SK-N-SH (cell line): ENCODE results near the gene C6orf132. TPM values are rescaled to one million over a fixed set of nuclear protein-coding genes. Genes with fewer than 3 reads are reported as not detected.

Experiments used
- CTCF ChIA-PET: fragments of 300-600, 350-600 bp; formaldehyde crosslinking; extraction: SDS; loops from one replicate; lab custom pipeline; 2021; lab: Yijun Ruan, JAX
- POLR2A ChIA-PET: fragments of 350-600 bp; sonication (Branson Sonifier 250); formaldehyde crosslinking; extraction: SDS; loops from one replicate; lab custom pipeline; 2020; ENCODE audit warnings: antibody characterized with exemption, inconsistent platforms; lab: Yijun Ruan, JAX
- DNase-seq: peaks from one replicate; pipeline ENCODE4 v3.0.0; 2012
- H2AFZ ChIP-seq: fragments of 200-600 bp; sonication (generic); 2 replicates; pipeline ENCODE4 v1.8.1; 2016; ENCODE audit warnings: antibody characterized with exemption, mild to moderate bottlenecking, low read depth
- H3F3A ChIP-seq: fragments of 200-600 bp; sonication (generic); replicated peaks from 2 replicates; pipeline ENCODE3; 2016; ENCODE audit warnings: antibody characterized with exemption, mild to moderate bottlenecking; ENCODE audit not compliant: insufficient read depth
- H3K27ac ChIP-seq, 2 experiments: fragments of 200-500 bp in 1 of 2; fragments of 200-600 bp in 1 of 2; sonication (Bioruptor generic) in 1 of 2; sonication (generic), shearing (Covaris generic) in 1 of 2; 2 replicates each; pipeline versions ENCODE4 v1.5.1 to v1.6.1; 2014 to 2016; ENCODE audit warnings: low read depth in 2 of 2, inconsistent platforms in 1 of 2, low read length in 1 of 2, mild to moderate bottlenecking in 1 of 2, mixed read lengths in 1 of 2
- H3K27me3 ChIP-seq: fragments of 200-600 bp; sonication (generic), shearing (Covaris generic); 2 replicates; pipeline ENCODE4 v1.6.1; 2016; ENCODE audit warnings: mixed run types; ENCODE audit not compliant: insufficient read depth
- H3K36me3 ChIP-seq, 2 experiments: fragments of 200-500 bp in 1 of 2; fragments of 200-600 bp in 1 of 2; sonication (Bioruptor generic) in 1 of 2; sonication (generic) in 1 of 2; replicated peaks in 1 of 2; 2 replicates each; pipeline versions ENCODE3 to v1.5.1; 2014 to 2016; ENCODE audit warnings: low read length in 1 of 2, mild to moderate bottlenecking in 1 of 2; ENCODE audit not compliant: insufficient read depth in 2 of 2, control insufficient read depth in 1 of 2
- H3K4me1 ChIP-seq, 2 experiments: fragments of 200-500 bp in 1 of 2; fragments of 200-600 bp in 1 of 2; sonication (Bioruptor generic) in 1 of 2; sonication (generic), shearing (Covaris generic) in 1 of 2; 2 replicates each; pipeline versions ENCODE4 v1.5.1 to v1.6.1; 2014 to 2016; ENCODE audit warnings: low read depth in 1 of 2, low read length in 1 of 2, mixed run types in 1 of 2; ENCODE audit not compliant: insufficient read depth in 2 of 2, control insufficient read depth in 1 of 2
- H3K4me2 ChIP-seq: fragments of 200-600 bp; sonication (generic), shearing (Covaris generic); 2 replicates; pipeline ENCODE4 v1.6.1; 2017; ENCODE audit warnings: mixed run types
- H3K4me3 ChIP-seq, 2 experiments: fragments of 200-500 bp in 1 of 2; fragments of 200-600 bp in 1 of 2; sonication (Bioruptor generic) in 1 of 2; sonication (generic), shearing (Covaris generic) in 1 of 2; 2 replicates each; pipeline versions ENCODE4 v1.5.1 to v1.8.1; 2014 to 2016; ENCODE audit warnings: low read depth in 2 of 2, inconsistent platforms in 1 of 2, low read length in 1 of 2, mild to moderate bottlenecking in 1 of 2, mixed read lengths in 1 of 2, moderate library complexity in 1 of 2
- H3K79me2 ChIP-seq: fragments of 200-600 bp; sonication (generic); 2 replicates; pipeline ENCODE4 v1.8.1; 2017; ENCODE audit warnings: mild to moderate bottlenecking; ENCODE audit not compliant: insufficient read depth
- H3K9ac ChIP-seq: fragments of 200-600 bp; sonication (generic); 2 replicates; pipeline ENCODE4 v1.6.1; 2017; ENCODE audit warnings: mixed run types
- H3K9me2 ChIP-seq: fragments of 200-600 bp; sonication (generic); 2 replicates; pipeline ENCODE4 v1.6.1; 2017; ENCODE audit warnings: mixed run types
- H3K9me3 ChIP-seq: fragments of 200-600 bp; sonication (generic); 2 replicates; pipeline ENCODE4 v1.6.1; 2017; ENCODE audit warnings: mixed run types, mild to moderate bottlenecking, moderate library complexity
- H4K20me1 ChIP-seq: fragments of 200-600 bp; sonication (generic); 2 replicates; pipeline ENCODE4 v1.6.1; 2017; ENCODE audit warnings: mild to moderate bottlenecking, mixed run types; ENCODE audit not compliant: insufficient read depth
- EP300 ChIP-seq, 2 experiments: IDR thresholded peaks; 2 replicates each; pipeline versions ENCODE4 v1.4.0 to v1.6.1; 2012; ENCODE audit warnings: borderline replicate concordance in 1 of 2, low read depth in 1 of 2, low read length in 1 of 2
- FOSL2 ChIP-seq: IDR thresholded peaks from 2 replicates; pipeline ENCODE4 v1.4.0; 2012; ENCODE audit warnings: low read depth, mild to moderate bottlenecking, moderate library complexity, borderline replicate concordance
- JUND ChIP-seq: IDR thresholded peaks from 2 replicates; pipeline ENCODE4 v1.4.0; 2012
- MEF2A ChIP-seq: IDR thresholded peaks from 2 replicates; pipeline ENCODE4 v1.4.0; 2012; ENCODE audit warnings: low read depth, borderline replicate concordance
- NFIC ChIP-seq: IDR thresholded peaks from 2 replicates; pipeline ENCODE4 v1.4.0; 2012; ENCODE audit warnings: borderline replicate concordance
- RCOR1 ChIP-seq: fragments of 150-350 bp; IDR thresholded peaks from 2 replicates; pipeline ENCODE4 v1.6.1; 2017; ENCODE audit warnings: antibody characterized with exemption, low read length
- RFX5 ChIP-seq: IDR thresholded peaks from 2 replicates; pipeline ENCODE4 v1.6.1; 2012; ENCODE audit warnings: mild to moderate bottlenecking, improper control_type of control experiment, low read length
- TAF1 ChIP-seq: IDR thresholded peaks from 2 replicates; pipeline ENCODE4 v1.6.1; 2012; ENCODE audit warnings: low read depth, mild to moderate bottlenecking, low read length, moderate library complexity, borderline replicate concordance
- WGBS: methylation state at CpG from one replicate; pipeline ENCODE4 v1.1.6; 2017; ENCODE audit warnings: low lambda C conversion rate; 5-methylcytosine and 5-hydroxymethylcytosine counted together
- polyA plus RNA-seq, 3 experiments: library from polyadenylated mRNA; depleted of rRNA; stranded (reverse); fragments of >200 nt; gene quantifications; 2 replicates each; pipeline ENCODE4 v1.2.3, GENCODE V29; 2012
- TF ChIP-seq, protein P1 (sequence below): fragments of 150-350 bp; IDR thresholded peaks from 2 replicates; pipeline ENCODE4 v1.6.1; 2017; ENCODE audit warnings: antibody characterized with exemption, low read length, low read depth, borderline replicate concordance
- TF ChIP-seq, protein P2 (sequence below): fragments of 150-350 bp; IDR thresholded peaks from 2 replicates; pipeline ENCODE4 v1.6.1; 2016; ENCODE audit warnings: mild to moderate bottlenecking, low read depth, low read length

Gene C6orf132
- polyA plus RNA-seq, 1 of the 3 experiments (the other 2 are of a cell fraction) = not detected

DNA sequence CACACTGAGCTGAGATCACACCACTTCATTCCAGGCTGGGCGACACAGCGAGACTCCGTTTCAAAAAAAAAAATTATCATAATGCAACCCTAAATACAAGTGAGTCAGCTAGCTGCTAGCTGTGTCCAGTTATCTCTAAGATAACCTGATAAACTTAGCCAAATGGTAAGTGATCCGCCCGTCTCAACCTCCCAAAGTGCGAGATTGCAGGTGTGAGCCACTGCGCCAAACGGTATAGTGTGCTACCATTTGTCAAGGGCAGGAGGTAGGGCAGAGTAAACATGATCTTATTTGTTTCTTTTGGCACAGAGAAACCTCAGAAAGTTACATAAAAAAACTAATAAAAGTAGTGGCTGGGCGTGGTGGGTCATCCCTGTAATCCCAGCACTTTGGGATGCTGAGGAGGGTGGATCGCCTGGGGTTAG, 4.7 kb upstream of the C6orf132 start:
- no peaks in the 10 kb centered on the region for H3K4me1 ChIP-seq
- no peaks in the 10 kb centered on the region for H3F3A ChIP-seq
- TF ChIP-seq, protein P1, sequence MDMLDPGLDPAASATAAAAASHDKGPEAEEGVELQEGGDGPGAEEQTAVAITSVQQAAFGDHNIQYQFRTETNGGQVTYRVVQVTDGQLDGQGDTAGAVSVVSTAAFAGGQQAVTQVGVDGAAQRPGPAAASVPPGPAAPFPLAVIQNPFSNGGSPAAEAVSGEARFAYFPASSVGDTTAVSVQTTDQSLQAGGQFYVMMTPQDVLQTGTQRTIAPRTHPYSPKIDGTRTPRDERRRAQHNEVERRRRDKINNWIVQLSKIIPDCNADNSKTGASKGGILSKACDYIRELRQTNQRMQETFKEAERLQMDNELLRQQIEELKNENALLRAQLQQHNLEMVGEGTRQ = no peak
- TF ChIP-seq EP300 (IDR thresholded peaks at IDR 0.05; ENCODE audit: borderline replicate concordance in 1 of 2, low read depth in 1 of 2, low read length in 1 of 2) (no peak), FOSL2 (no peak), TAF1 (no peak), MEF2A (no peak), JUND (no peak), RFX5 (no peak), NFIC (no peak), RCOR1 (no peak)
- TF ChIP-seq, protein P2, sequence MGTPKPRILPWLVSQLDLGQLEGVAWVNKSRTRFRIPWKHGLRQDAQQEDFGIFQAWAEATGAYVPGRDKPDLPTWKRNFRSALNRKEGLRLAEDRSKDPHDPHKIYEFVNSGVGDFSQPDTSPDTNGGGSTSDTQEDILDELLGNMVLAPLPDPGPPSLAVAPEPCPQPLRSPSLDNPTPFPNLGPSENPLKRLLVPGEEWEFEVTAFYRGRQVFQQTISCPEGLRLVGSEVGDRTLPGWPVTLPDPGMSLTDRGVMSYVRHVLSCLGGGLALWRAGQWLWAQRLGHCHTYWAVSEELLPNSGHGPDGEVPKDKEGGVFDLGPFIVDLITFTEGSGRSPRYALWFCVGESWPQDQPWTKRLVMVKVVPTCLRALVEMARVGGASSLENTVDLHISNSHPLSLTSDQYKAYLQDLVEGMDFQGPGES = no peak
- no peak overlapping the region for H2AFZ ChIP-seq
- no peak overlapping the region for H3K9ac ChIP-seq
- no peaks in the 10 kb centered on the region for H3K27me3 ChIP-seq
- H3K4me2 ChIP-seq = no peak overlapping the region
- H3K9me2 ChIP-seq = no peaks in the 10 kb centered on the region
- H3K9me3 ChIP-seq = no peaks in the 10 kb centered on the region
- no peaks in the 10 kb centered on the region for H3K79me2 ChIP-seq
- no peak overlapping the region for H3K27ac ChIP-seq
- 90% methylated on average over 10 of the region's 10 CpGs for WGBS
- H3K4me3 ChIP-seq = no peak overlapping the region
- H3K36me3 ChIP-seq = no peaks in the 10 kb centered on the region
- no peak for DNase-seq
- CTCF ChIA-PET = interaction anchor here (0.7 to 1.3 kb wide), 3 partner anchors 8 to 21 kb away, joined by 3 to 4 read pairs (median 3); a partner anchor contains a TSS
- POLR2A ChIA-PET = no interaction called here
- no peaks in the 10 kb centered on the region for H4K20me1 ChIP-seq

DNA sequence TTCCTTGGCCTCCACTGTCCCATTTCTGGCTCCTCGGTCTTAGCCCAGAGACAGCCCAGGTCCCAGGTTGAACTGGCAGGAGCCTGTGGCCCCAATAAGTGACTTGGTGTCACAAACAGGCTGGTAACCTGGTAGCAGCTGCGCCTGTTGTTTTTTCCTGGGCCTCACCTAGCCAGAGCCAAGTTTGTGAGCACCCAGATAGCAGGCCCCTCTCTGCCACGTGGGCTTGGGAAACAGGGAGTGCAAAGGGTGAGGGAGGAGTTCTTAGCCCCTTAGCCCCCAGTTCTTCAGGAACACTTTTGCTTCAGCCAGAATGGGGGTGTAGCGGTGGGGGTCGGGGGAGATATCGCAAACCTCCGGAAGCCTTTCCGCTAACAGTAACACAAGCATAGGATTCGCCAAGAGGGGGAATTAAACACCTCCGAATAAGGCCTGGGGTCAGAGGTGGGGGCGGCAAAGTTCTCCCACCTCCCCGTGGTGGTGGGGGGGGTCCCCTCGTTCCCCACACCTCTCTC, 760 bp downstream of the C6orf132 start:
- H3K79me2 ChIP-seq = no peaks in the 10 kb centered on the region
- DNase-seq = no peak
- H3K27ac ChIP-seq = peak overlapping the region in 1 of 2 experiments; percentile 79; a peak in 3 of 4 replicates
- no peaks in the 10 kb centered on the region for H3K36me3 ChIP-seq
- no peak overlapping the region for H2AFZ ChIP-seq
- WGBS = 76% methylated on average over 12 of the region's 13 CpGs
- H3K27me3 ChIP-seq = no peaks in the 10 kb centered on the region
- ChIA-PET CTCF (interaction anchor here (0.6 to 1.2 kb wide), 2 partner anchors 10 to 55 kb away, joined by 3 read pairs; no protein-coding TSS in a partner anchor), POLR2A (no interaction called here)
- H3K9ac ChIP-seq = no peak overlapping the region
- TF ChIP-seq RFX5 = no peak
- no peaks in the 10 kb centered on the region for H3K9me3 ChIP-seq
- no peaks in the 10 kb centered on the region for H3F3A ChIP-seq
- peaks cover 14 to 33% of the 10 kb centered on the region in 2 experiments; a peak in 3 of 4 replicates for H3K4me1 ChIP-seq
- no peak overlapping the region for H3K4me3 ChIP-seq
- H3K9me2 ChIP-seq = no peaks in the 10 kb centered on the region
- H3K4me2 ChIP-seq = no peak overlapping the region
- no peaks in the 10 kb centered on the region for H4K20me1 ChIP-seq
